PC-9 (cell line): ENCODE measurements around the gene CNIH2. TPM values are rescaled to one million over a fixed set of nuclear protein-coding genes. Genes with fewer than 3 reads are reported as not detected.

Experiments
- BruUV-seq: library from RNA; stranded (reverse); fragments of 400-500 nt; replicated peaks from 2 replicates; lab custom pipeline; 2021; lab: Mats Ljungman, UMichigan
- CTCF ChIA-PET: fragments of 300-600 bp; sonication (Branson Sonifier 250); formaldehyde crosslinking; loops from one replicate; lab custom pipeline; 2022; ENCODE audit warnings: antibody characterized with exemption; lab: Charles Lee
- POLR2A ChIA-PET: fragments of 300-600 bp; sonication (Branson Sonifier 250); formaldehyde crosslinking; loops from one replicate; lab custom pipeline; 2022; ENCODE audit warnings: antibody characterized with exemption; ENCODE audit not compliant: unreplicated experiment; lab: Charles Lee
- DNase-seq, 2 experiments: peaks; one replicate each; pipeline versions ENCODE4 v3.0.0 to v3.0.0-alpha.2; 2015 to 2022; ENCODE audit warnings: mixed read lengths in 1 of 2
- H2AFZ ChIP-seq: fragments of 200-600 bp; sonication (generic); 2 replicates; pipeline ENCODE4 v1.8.1; 2017; ENCODE audit warnings: antibody characterized with exemption
- H3F3A ChIP-seq: fragments of 200-600 bp; sonication (generic); 2 replicates; pipeline ENCODE4 v1.8.1; 2017; ENCODE audit warnings: antibody characterized with exemption, mild to moderate bottlenecking, low read depth; ENCODE audit not compliant: insufficient read depth
- H3K27ac ChIP-seq: fragments of 200-600 bp; sonication (generic); 2 replicates; pipeline ENCODE4 v1.6.1; 2016; ENCODE audit warnings: mixed run types
- H3K27me3 ChIP-seq: fragments of 200-600 bp; sonication (generic); 2 replicates; pipeline ENCODE4 v1.6.1; 2016; ENCODE audit warnings: low read depth, mixed run types; ENCODE audit not compliant: insufficient read depth
- H3K36me3 ChIP-seq: fragments of 200-600 bp; sonication (generic); 2 replicates; pipeline ENCODE4 v1.6.1; 2016; ENCODE audit warnings: low read depth, mixed run types
- H3K4me1 ChIP-seq: fragments of 200-600 bp; sonication (generic); replicated peaks from 2 replicates; pipeline ENCODE4 v1.6.1; 2016; ENCODE audit warnings: mixed run types; ENCODE audit not compliant: insufficient read depth
- H3K4me2 ChIP-seq: fragments of 200-600 bp; sonication (generic); 2 replicates; pipeline ENCODE4 v1.6.1; 2017; ENCODE audit warnings: mixed run types
- H3K4me3 ChIP-seq: fragments of 200-600 bp; sonication (generic); 2 replicates; pipeline ENCODE4 v1.6.1; 2016; ENCODE audit warnings: mixed run types
- H3K79me2 ChIP-seq: fragments of 200-600 bp; sonication (generic); 2 replicates; pipeline ENCODE4 v1.6.1; 2017; ENCODE audit warnings: low read depth, mixed run types
- H3K9me2 ChIP-seq: fragments of 200-600 bp; sonication (generic); 2 replicates; pipeline ENCODE4 v1.8.1; 2017; ENCODE audit warnings: mild to moderate bottlenecking; ENCODE audit not compliant: insufficient read depth
- H3K9me3 ChIP-seq: fragments of 200-600 bp; sonication (generic); 2 replicates; pipeline ENCODE4 v1.8.1; 2016; ENCODE audit warnings: low read depth; ENCODE audit not compliant: insufficient read depth
- H4K20me1 ChIP-seq: fragments of 200-600 bp; sonication (generic); 2 replicates; pipeline ENCODE4 v1.8.1; 2017; ENCODE audit not compliant: insufficient read depth
- EZH2 ChIP-seq: fragments of 200-600 bp; sonication (generic); IDR thresholded peaks from 2 replicates; pipeline ENCODE4 v1.8.0; 2017; ENCODE audit warnings: antibody characterized with exemption, low read depth
- intact Hi-C: fragments of 100-400 bp; cut with micrococcal nuclease; formaldehyde crosslinking; loops from one replicate; pipeline ENCODE4 v1.10.0; 2022; ENCODE audit not compliant: unreplicated experiment
- total RNA-seq: library from RNA; stranded (reverse); gene quantifications from 2 replicates; pipeline ENCODE4 v1.2.3, GENCODE V29; 2021
- TF ChIP-seq, protein P1 (sequence below): fragments of 200-600 bp; sonication (generic); conservative IDR thresholded peaks from 2 replicates; pipeline ENCODE4 v1.6.1; 2017; ENCODE audit warnings: mixed run types, antibody characterized with exemption, mild to moderate bottlenecking, moderate library complexity

CNIH2 gene
- total RNA-seq, 1 experiment from 2014 or later = 6.8 TPM

DNA sequence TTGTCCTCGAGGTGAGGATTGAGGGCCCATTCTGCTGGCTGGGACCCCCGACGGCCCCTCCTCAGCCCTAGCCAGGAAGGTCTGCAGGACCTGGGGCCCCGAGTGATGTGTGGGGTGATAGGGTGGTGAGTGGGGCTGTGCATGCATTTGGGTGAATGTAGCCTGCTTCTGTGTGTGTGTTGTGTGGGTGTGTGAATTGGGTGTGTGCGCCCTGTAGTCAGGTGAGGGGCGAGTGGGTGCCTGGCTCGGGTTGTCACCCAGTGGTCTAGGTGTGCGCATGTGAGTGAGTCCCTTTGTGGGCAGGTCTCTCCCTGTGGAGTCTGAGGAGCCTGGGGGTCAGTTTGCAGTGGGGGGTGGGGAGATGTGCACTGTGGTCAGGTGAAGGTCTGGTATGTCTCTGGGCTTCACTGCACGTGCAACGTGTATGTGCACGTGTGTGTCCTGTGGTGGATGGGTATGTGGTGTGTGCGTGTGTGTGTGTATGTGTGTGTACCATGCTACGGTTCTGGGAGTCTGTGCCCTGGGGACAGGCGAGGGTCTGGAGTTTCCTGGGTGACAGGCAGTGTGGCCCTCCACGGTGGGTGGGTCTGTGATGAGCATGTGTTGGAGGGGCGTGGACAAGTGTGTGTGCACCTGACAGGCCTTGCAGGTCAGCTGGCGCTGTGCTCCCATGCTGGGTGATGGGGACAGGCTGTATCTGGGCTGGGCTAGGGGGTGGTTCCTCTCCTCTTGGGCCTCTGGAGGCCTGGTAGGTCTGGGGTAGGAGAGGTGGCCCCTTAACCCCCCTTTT, 14.8 kb downstream of the CNIH2 start:
- DNase-seq = no peak
- intact Hi-C loops = no loop called here
- no peak overlapping the region for H3K4me2 ChIP-seq
- H4K20me1 ChIP-seq = no peaks in the 10 kb centered on the region
- 0 out of 2 replicates have a peak, but pooled peaks cover 6% of the 10 kb centered on the region for H3K27me3 ChIP-seq
- TF ChIP-seq, protein P1, sequence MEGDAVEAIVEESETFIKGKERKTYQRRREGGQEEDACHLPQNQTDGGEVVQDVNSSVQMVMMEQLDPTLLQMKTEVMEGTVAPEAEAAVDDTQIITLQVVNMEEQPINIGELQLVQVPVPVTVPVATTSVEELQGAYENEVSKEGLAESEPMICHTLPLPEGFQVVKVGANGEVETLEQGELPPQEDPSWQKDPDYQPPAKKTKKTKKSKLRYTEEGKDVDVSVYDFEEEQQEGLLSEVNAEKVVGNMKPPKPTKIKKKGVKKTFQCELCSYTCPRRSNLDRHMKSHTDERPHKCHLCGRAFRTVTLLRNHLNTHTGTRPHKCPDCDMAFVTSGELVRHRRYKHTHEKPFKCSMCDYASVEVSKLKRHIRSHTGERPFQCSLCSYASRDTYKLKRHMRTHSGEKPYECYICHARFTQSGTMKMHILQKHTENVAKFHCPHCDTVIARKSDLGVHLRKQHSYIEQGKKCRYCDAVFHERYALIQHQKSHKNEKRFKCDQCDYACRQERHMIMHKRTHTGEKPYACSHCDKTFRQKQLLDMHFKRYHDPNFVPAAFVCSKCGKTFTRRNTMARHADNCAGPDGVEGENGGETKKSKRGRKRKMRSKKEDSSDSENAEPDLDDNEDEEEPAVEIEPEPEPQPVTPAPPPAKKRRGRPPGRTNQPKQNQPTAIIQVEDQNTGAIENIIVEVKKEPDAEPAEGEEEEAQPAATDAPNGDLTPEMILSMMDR = no peak
- TF ChIP-seq EZH2 = no peak
- no peak overlapping the region for H3K27ac ChIP-seq
- CTCF ChIA-PET = no interaction called here
- H3F3A ChIP-seq = peaks cover 20% of the 10 kb centered on the region
- no peaks in the 10 kb centered on the region for H3K36me3 ChIP-seq
- POLR2A ChIA-PET = no interaction called here
- H2AFZ ChIP-seq = no peak overlapping the region
- H3K9me3 ChIP-seq = no peaks in the 10 kb centered on the region
- no peaks in the 10 kb centered on the region for H3K9me2 ChIP-seq
- peaks cover 15% of the 10 kb centered on the region for H3K4me1 ChIP-seq
- peaks cover 10% of the 10 kb centered on the region for H3K79me2 ChIP-seq
- BruUV-seq = no TSS peak
- H3K4me3 ChIP-seq = no peak overlapping the region

DNA sequence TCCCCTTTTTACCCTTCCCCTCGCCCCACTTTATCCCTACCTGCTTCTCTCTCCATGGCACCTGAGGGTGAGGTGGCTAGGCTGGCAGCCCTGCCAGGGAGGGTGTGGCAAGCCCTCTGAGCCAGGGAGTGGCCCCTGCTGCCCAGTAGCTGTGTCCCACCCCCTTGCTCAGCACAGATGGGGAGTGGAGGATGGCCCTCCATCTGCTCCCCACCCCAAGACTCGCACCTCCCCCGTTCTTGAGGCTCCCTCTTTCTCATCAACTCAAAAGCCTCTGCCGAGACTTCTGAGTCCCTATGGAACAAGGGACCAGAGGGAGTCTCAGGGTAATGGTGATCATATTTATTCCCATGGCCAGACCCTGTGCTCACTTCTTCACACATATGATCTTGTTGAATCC, 15.4 kb downstream of the CNIH2 start:
- ChIA-PET POLR2A (no interaction called here), CTCF (no interaction called here)
- TF ChIP-seq, protein P1 = no peak
- peaks cover 10% of the 10 kb centered on the region; the same call in 1 of the 2 replicates for H3K27me3 ChIP-seq
- intact Hi-C loops = no loop called here
- H3K4me2 ChIP-seq = no peak overlapping the region
- peaks cover 11% of the 10 kb centered on the region for H3K4me1 ChIP-seq
- H3K27ac ChIP-seq = no peak overlapping the region
- no peak overlapping the region for H3K4me3 ChIP-seq
- H2AFZ ChIP-seq = no peak overlapping the region
- no peaks in the 10 kb centered on the region for H3K9me3 ChIP-seq
- no peaks in the 10 kb centered on the region for H4K20me1 ChIP-seq
- BruUV-seq = no TSS peak
- H3F3A ChIP-seq = peaks cover 20% of the 10 kb centered on the region
- H3K79me2 ChIP-seq = peaks cover 4% of the 10 kb centered on the region
- no peak for DNase-seq
- H3K9me2 ChIP-seq = no peaks in the 10 kb centered on the region
- H3K36me3 ChIP-seq = no peaks in the 10 kb centered on the region

DNA sequence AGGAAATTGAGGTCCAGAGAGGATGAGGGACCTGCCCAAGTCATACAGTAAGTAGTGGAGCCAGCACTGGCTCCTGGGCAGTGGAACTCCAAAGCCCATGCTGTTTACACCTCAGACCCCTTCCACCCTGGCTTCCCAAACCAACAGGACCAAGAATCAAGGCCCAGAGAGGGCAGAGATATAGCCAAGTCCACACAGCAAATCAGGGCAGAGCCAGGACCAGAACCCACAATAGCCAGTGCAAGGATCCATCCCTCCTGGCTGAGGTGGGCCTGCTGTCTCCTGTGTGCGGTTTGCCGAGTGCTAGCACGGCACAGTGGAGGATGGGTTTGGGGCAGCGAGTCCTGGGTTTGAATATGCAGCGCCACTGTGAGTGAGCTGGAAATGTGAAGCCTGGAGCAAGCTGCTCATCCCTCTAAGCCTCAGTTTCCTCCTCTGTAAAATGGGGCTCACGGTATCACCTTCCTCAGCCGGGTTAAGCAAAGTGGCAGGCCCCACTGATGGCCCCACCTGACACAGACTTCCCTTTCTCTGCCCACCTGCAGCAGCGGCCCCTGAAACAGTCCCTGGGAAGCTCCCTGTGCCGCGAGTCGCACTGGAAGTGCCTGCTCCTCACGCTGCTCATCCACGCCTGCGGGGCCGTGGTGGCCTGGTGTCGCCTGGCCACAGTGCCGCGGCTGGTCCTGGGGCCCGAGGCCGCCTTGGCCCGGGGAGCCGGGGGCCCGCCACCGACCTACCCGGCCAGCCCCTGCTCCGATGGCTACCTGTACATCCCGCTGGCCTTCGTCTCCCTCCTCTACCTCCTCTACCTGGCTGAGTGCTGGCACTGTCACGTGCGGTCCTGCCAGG, 16.0 kb downstream of the CNIH2 start:
- intact Hi-C loops = no loop called here
- Histone ChIP-seq H3K27me3 (peaks cover 11% of the 10 kb centered on the region; the same call in 1 of the 2 replicates), H3K9me3 (no peaks in the 10 kb centered on the region), H3F3A (peaks cover 20% of the 10 kb centered on the region), H3K4me3 (no peak overlapping the region), H2AFZ (no peak overlapping the region), H3K79me2 (no peaks in the 10 kb centered on the region), H3K4me1 (peaks cover 11% of the 10 kb centered on the region), H3K4me2 (no peak overlapping the region), H3K9me2 (no peaks in the 10 kb centered on the region), H4K20me1 (no peaks in the 10 kb centered on the region), H3K36me3 (no peaks in the 10 kb centered on the region), H3K27ac (no peak overlapping the region)
- TF ChIP-seq, protein P1 = no peak
- no peak for TF ChIP-seq EZH2
- POLR2A ChIA-PET = no interaction called here
- CTCF ChIA-PET = no interaction called here
- no TSS peak for BruUV-seq
- no peak for DNase-seq
